PC-3 (cell line): ENCODE results near the gene DLGAP1.

ENCODE experiments used
- CTCF ChIP-seq: fragments of 300-600 bp; sonication (generic); conservative IDR thresholded peaks from 2 replicates; pipeline ENCODE4 v1.5.1; 2017; ENCODE audit warnings: antibody characterized with exemption, low read depth, mild to moderate bottlenecking, low read length
- EZH2 ChIP-seq: fragments of 300-600 bp; sonication (generic); IDR thresholded peaks from one replicate; pipeline ENCODE4 v1.6.1; 2017; ENCODE audit warnings: antibody characterized with exemption, mild to moderate bottlenecking, low read length; ENCODE audit not compliant: unreplicated experiment
- EZH2phosphoT487 ChIP-seq: fragments of 300-600 bp; sonication (generic); IDR thresholded peaks from 2 replicates; pipeline ENCODE4 v1.6.1; 2018; ENCODE audit warnings: mild to moderate bottlenecking, antibody characterized with exemption, low read length, borderline replicate concordance

- TF ChIP-seq CTCF (no peak), EZH2 (no peak), EZH2phosphoT487 (no peak)
Observed at GRCh38 chr18:3682061-3682460, 773.0 kb downstream of the DLGAP1 start.
